Measurements from ENCODE around the gene CHST11. TPM values are rescaled to one million over a fixed set of nuclear protein-coding genes. Genes with fewer than 3 reads are reported as not detected.

The CHST11 gene
- polyA plus RNA-seq, 1 donor (not counting 4 experiments of a cell fraction or from before 2014, with no cell fraction given) = 11.9 TPM

DNA sequence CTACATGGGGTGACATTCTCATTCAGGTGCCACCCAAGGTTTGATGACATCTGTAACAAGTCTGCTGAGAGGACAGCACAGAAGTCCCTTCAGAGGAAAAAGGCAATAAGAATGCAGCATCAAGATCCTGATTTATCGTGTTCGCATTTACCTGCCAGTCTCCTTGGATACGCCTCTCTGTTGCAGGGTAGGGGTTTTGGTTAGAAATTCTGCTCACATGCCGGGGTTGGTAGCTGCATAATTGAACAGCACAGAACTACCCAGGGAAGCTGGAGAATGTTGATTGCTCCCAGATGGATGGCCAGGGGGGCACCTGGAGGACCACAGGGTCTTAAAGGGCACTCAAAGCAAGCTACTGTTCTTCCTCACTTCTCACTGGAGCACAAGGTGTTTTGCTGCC is 31.1 kb upstream of the CHST11 start:
- no peak for DNase-seq (ENCODE audit: low read depth, low spot score)
- no peak overlapping the region for H3K4me2 ChIP-seq (ENCODE audit: control insufficient read depth, extremely low read depth, insufficient read depth, low read depth, low read length)

DNA sequence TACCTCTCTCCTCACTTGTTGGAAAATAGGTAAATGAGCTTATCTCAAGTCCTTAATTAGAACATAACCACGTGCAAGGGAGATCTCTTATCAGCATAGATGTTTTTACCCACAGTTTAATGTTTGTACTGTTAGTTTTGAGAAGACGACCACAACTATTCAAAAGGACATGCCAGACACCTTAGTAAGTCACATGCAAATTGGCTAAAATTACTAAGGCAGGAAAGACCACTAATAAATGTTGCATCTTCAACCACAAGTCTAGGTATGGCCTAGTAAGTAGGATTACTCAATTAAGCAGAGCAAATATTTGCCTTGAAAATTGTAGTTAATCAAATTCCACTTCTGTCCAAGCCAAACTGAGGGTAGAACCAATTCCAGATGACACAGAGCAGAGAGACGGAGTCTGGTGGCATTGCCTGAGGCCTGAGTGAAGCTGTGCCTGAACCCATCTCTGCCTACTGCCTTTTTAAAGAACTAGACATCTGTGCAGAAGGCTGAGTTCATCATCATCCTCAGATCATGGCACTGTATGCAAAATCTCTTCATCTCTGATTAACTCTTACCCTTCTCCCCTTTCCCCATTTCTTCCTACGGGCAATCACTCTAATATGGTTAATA is 29.7 kb upstream of the CHST11 start:
- peak; percentile 53 for FAIRE-seq
- no peaks in the 10 kb centered on the region for H3K36me3 ChIP-seq (ENCODE audit: control insufficient read depth in 2 of 2, extremely low read depth in 1 of 2, insufficient read depth in 2 of 2, low read length in 2 of 2)
- H3K27me3 ChIP-seq (ENCODE audit: control insufficient read depth, extremely low read depth, insufficient read depth, low read length) = peaks cover 4% of the 10 kb centered on the region
- dilution Hi-C loops (cut with MboI; ENCODE audit: extremely low pct_ligation_motif_present, low sequenced_read_pairs) = no loop called here
- H4K20me1 ChIP-seq (ENCODE audit: control insufficient read depth, extremely low read depth, insufficient read depth, low read length) = no peaks in the 10 kb centered on the region
- H3K9me1 ChIP-seq (ENCODE audit: control insufficient read depth, extremely low read depth, insufficient read depth, low read length) = no peaks in the 10 kb centered on the region
- H3K4me3 ChIP-seq (ENCODE audit: control insufficient read depth in 2 of 3, extremely low read depth in 1 of 3, insufficient read depth in 2 of 3, low read depth in 1 of 3, low read length in 3 of 3) = no peak overlapping the region
- no peak overlapping the region for H2AFZ ChIP-seq (ENCODE audit: control insufficient read depth, low read length)
- H3K27ac ChIP-seq (ENCODE audit: control insufficient read depth, insufficient read depth, low read length) = no peak overlapping the region
- no peak for TF ChIP-seq EZH2 (IDR thresholded peaks at IDR 0.05; ENCODE audit: low read length)
- TF ChIP-seq, protein P1, sequence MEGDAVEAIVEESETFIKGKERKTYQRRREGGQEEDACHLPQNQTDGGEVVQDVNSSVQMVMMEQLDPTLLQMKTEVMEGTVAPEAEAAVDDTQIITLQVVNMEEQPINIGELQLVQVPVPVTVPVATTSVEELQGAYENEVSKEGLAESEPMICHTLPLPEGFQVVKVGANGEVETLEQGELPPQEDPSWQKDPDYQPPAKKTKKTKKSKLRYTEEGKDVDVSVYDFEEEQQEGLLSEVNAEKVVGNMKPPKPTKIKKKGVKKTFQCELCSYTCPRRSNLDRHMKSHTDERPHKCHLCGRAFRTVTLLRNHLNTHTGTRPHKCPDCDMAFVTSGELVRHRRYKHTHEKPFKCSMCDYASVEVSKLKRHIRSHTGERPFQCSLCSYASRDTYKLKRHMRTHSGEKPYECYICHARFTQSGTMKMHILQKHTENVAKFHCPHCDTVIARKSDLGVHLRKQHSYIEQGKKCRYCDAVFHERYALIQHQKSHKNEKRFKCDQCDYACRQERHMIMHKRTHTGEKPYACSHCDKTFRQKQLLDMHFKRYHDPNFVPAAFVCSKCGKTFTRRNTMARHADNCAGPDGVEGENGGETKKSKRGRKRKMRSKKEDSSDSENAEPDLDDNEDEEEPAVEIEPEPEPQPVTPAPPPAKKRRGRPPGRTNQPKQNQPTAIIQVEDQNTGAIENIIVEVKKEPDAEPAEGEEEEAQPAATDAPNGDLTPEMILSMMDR (optimal IDR thresholded peaks at IDR 0.05 in 1 of 3, IDR thresholded peaks at IDR 0.05 in 1 of 3, conservative IDR thresholded peaks at IDR 0.05 in 1 of 3; ENCODE audit: extremely low read depth in 1 of 3, insufficient read depth in 2 of 3, low read length in 3 of 3) = no peak
- peak; percentile 66 for DNase-seq (ENCODE audit: low read depth, low spot score)
- no peak overlapping the region for H3K4me2 ChIP-seq (ENCODE audit: control insufficient read depth, extremely low read depth, insufficient read depth, low read depth, low read length)
- no peaks in the 10 kb centered on the region for H3K9me3 ChIP-seq (ENCODE audit: control insufficient read depth, low read depth, low read length)
- H3K9ac ChIP-seq (ENCODE audit: control insufficient read depth, extremely low read depth, insufficient read depth, low read length) = no peak overlapping the region
- H3K4me1 ChIP-seq (ENCODE audit: control insufficient read depth, extremely low read depth, insufficient read depth, low read length) = peaks cover 13% of the 10 kb centered on the region
- no peaks in the 10 kb centered on the region for H3K79me2 ChIP-seq (ENCODE audit: control insufficient read depth, insufficient read depth, low read length)

More for the DNA sequence above, 31.1 kb upstream of the CHST11 start:
- Histone ChIP-seq H3K9me1 (ENCODE audit: control insufficient read depth, extremely low read depth, insufficient read depth, low read length) (no peaks in the 10 kb centered on the region), H3K9me3 (ENCODE audit: control insufficient read depth, low read depth, low read length) (no peaks in the 10 kb centered on the region), H3K27ac (ENCODE audit: control insufficient read depth, insufficient read depth, low read length) (no peak overlapping the region), H3K4me1 (ENCODE audit: control insufficient read depth, extremely low read depth, insufficient read depth, low read length) (peaks cover 13% of the 10 kb centered on the region), H3K27me3 (ENCODE audit: control insufficient read depth, extremely low read depth, insufficient read depth, low read length) (peaks cover 4% of the 10 kb centered on the region), H3K79me2 (ENCODE audit: control insufficient read depth, insufficient read depth, low read length) (no peaks in the 10 kb centered on the region), H3K4me3 (ENCODE audit: control insufficient read depth in 2 of 3, extremely low read depth in 1 of 3, insufficient read depth in 2 of 3, low read depth in 1 of 3, low read length in 3 of 3) (no peak overlapping the region), H4K20me1 (ENCODE audit: control insufficient read depth, extremely low read depth, insufficient read depth, low read length) (no peaks in the 10 kb centered on the region), H3K36me3 (ENCODE audit: control insufficient read depth in 2 of 2, extremely low read depth in 1 of 2, insufficient read depth in 2 of 2, low read length in 2 of 2) (no peaks in the 10 kb centered on the region), H2AFZ (ENCODE audit: control insufficient read depth, low read length) (no peak overlapping the region), H3K9ac (ENCODE audit: control insufficient read depth, extremely low read depth, insufficient read depth, low read length) (no peak overlapping the region)
- dilution Hi-C loops (cut with MboI; ENCODE audit: extremely low pct_ligation_motif_present, low sequenced_read_pairs) = no loop called here
- no peak for FAIRE-seq
- TF ChIP-seq, protein P1 (optimal IDR thresholded peaks at IDR 0.05 in 1 of 3, IDR thresholded peaks at IDR 0.05 in 1 of 3, conservative IDR thresholded peaks at IDR 0.05 in 1 of 3; ENCODE audit: extremely low read depth in 1 of 3, insufficient read depth in 2 of 3, low read length in 3 of 3) = no peak
- no peak for TF ChIP-seq EZH2 (IDR thresholded peaks at IDR 0.05; ENCODE audit: low read length)
